Measurements from ENCODE around the gene LOX.

The LOX gene, protein sequence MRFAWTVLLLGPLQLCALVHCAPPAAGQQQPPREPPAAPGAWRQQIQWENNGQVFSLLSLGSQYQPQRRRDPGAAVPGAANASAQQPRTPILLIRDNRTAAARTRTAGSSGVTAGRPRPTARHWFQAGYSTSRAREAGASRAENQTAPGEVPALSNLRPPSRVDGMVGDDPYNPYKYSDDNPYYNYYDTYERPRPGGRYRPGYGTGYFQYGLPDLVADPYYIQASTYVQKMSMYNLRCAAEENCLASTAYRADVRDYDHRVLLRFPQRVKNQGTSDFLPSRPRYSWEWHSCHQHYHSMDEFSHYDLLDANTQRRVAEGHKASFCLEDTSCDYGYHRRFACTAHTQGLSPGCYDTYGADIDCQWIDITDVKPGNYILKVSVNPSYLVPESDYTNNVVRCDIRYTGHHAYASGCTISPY

GRCh38 chr5:122078116-122079110 lies at the start of gene LOX:
Gene LOX, minus strand, starts transcription at chr5:122078259. Its CDS starts 274 bp downstream, at chr5:122077985.
- DNase-seq, result no peak

GRCh38 chr5:122126756-122127321 lies 48.8 kb upstream of the LOX start:
- no peak for DNase-seq

GRCh38 chr5:122126177-122126755 lies 48.2 kb upstream of the LOX start:
- no peak for DNase-seq

- no peak for DNase-seq
These were observed 46.7 kb upstream of the LOX start for GRCh38 chr5:122124766-122125165.

DNA sequence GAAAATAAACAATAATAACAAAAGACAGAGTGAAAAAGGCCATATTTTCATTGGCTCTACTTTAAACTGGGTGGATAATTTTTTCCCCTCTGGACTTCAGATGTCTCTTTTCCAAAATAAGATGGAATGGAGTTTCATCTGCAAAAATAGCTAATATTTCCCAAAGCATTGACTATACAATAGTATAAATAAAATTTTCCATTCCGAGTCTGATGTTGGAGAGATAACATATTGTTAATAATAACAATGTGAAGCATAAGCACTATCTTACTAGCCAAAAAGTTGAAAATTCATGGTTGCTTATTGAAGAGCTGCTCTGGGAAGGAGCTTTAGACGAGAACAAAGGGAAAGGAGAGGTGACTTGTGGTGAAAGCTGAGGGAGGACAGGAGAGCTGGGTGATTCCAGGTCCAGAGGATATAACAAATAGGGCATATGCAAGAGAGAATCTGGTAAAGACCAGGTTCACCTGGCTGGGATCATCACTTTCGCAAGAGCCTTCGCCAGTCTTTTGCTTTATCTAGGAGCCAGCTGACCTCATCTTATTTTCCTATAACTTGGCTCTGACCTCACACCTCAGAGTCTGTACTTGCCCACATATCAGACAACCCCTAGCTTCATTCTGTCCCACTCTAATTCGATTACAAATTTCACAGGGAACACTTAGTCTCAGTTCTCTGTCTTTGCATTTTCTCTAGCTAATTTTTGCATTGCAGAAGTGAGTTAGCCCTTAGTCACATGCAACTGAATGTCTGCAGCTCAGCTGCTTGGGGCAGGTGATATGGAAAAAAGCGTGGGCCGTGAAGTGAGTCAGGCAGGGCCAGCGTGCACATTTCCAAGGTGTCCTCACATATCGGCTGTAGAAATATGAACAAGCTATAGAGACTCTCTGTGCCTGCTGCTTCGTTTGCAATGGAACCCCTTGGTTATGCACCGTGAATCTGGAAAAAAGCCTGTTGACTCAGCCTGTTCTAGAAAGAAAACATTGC lies 43.7 kb upstream of the LOX start:
- no peak for DNase-seq

GRCh38 chr5:122120957-122121356 lies 42.9 kb upstream of the LOX start:
- no peak for DNase-seq

DNA sequence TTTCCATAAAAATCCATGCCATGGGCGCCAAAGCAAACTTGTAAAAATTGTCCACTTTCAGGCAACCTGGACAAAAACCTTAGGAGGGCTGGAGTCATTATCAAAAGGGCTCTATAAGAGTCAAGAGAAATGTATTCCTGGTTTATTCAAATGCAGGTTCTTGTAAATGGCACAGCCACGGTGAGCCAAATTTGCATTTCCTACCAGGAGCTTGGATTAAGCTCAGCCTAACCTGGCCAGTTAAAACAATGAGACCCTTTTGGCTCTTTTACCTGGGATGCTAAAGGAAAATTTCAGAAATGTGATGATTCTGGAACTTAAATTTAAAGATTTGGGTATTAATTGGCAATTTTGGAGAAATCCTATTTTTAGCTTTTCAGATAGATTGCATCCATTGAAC lies 42.4 kb upstream of the LOX start:
- DNase-seq, result no peak

DNA sequence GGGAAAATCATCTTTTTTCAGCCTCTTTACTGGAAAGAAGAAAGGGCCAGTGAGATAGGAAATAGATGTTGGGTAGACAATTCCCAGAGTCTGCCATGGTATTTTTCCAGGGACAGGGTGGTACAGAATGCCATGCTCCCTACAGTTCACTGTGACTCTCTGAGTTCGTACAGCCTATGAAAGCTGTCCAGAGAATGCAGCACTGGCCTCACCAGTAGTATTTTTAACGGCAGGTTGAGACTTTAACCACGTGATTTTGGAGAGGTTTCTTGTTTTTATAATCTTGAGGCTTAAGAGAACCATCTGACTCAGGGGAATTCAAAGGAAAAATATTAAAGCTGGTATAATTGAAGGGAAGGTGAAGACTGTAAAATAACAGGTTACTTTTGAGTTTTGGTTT lies 41.1 kb upstream of the LOX start:
- DNase-seq, result no peak

DNA sequence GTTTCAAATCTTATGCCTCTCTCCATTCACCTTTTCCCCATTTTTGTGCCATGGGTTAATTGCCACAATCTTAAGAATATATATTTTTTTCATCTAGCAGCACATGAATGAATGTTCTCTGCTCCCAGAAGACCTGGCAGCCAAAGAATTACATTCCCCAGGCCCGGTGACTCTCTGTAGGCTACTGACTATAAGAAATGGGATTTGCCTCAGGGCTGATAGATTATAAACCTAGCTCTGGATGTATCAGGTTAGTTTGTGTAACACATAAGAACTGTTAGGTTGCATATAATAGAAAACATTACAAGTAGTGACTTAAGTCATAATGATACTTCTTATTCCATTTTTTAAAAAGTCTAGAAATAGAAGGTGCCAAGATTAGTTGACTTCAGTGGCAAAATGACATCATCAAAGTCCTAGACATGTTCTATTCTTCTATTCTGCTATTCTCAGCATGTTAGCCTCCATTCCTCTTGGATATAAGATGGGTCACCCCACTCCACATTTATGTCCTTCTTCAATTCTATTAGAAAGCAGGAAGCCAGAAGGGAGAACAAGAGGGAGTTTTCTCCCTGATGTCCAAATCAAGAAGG lies 40.4 kb upstream of the LOX start:
- DNase-seq, result no peak

GRCh38 chr5:122114501-122114900 lies 36.4 kb upstream of the LOX start:
- DNase-seq, result no peak

- no peak for DNase-seq
These were observed 34.9 kb upstream of the LOX start for GRCh38 chr5:122112733-122113558.

DNA sequence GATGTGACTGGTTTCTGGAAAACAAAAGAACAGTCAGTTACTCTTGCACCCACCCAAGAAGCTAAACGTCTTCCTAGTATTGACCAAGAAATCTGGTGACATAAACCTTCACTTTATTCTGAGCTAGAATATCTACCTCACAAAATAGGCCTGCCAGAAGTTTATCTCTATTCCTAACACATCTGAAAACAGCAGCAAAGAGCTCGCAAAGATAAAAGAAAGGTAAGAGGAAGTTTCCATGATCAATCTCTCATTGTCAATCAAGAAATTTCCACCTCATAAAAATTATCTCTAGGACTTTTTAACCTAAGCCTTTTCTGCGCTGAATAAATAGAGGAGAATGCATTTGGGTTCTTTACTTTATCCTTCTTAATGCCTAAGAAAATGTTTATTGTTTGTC lies 34.0 kb upstream of the LOX start:
- DNase-seq, result no peak

DNA sequence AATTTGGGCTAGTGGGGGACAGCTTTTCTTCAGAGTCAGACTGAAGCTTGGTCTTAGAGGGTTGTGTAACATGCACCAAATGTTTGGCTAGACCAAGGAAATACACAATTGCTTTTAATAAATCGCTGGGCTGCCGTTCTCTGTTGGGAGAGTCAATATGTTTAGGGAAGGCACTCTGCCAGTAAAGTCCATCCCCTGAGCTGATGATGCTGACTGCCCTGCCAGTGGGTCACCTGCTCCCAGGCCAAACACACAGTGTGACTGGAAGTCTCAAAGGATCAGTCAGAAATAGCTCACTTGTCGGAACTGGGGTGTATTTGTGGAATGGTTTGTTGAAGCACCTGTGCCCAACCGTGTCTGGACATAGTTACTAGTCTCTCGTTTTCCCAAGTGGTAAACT lies 33.4 kb upstream of the LOX start:
- no peak for DNase-seq

DNA sequence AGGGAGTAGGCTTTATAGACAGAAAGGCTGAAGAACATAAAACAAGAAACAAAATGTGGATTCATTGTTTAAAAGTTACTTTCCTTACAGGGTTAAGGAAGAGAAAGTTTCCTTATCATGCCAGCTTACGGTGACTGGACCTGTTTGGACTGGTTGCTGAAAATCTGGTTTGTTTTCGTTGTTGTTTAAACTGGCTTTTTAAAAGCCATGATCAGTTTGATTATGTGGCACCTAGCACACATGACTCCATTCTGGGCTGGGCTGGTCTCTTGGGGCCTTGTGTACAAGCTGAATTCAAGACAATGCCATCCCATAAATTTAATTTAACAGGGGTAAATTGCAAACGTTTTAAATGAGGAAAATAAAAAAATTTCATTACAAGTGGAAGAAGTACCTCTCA lies 32.9 kb upstream of the LOX start:
- no peak for DNase-seq

- DNase-seq, result no peak
These were observed 29.0 kb upstream of the LOX start for GRCh38 chr5:122107016-122107415.

GRCh38 chr5:122105909-122106308 lies 27.9 kb upstream of the LOX start:
- no peak for DNase-seq

DNA sequence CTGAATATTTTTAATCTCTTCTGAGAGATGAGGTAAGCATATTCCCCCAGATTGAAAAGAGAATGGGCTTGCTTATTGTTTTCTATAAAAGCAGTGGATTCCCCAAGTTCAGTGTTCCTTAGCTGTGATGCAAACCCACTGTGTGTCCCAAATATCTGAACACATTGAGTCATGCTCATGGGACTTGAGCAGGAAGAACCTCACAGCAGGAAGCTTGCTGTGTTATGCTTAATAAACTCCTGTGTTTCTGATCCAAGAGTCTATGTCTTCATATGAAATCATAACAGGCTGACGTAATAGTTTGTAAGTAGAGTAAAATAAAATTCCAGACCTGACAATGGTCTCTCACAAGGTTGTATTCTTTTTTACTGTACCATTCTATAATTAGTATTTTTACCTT lies 24.8 kb upstream of the LOX start:
- no peak for DNase-seq

GRCh38 chr5:122101636-122102285 lies 23.7 kb upstream of the LOX start:
- no peak for DNase-seq

GRCh38 chr5:122099060-122099790 lies 21.2 kb upstream of the LOX start:
- no peak for DNase-seq

Data from NCI-H2029 treated with DMSO at 0.1 percent for 48 hours (cell line).